Neural progenitor cell (in vitro differentiated cells): ENCODE measurements around the gene ADCY4.

Source experiments
- EZH2phosphoT487 ChIP-seq: fragments of 200-600 bp; sonication (generic); IDR thresholded peaks from 2 replicates; pipeline ENCODE4 v1.6.1; 2017; ENCODE audit warnings: antibody characterized with exemption
- TF ChIP-seq, protein P1 (sequence below): fragments of 200-600 bp; sonication (generic); IDR thresholded peaks from 2 replicates; pipeline ENCODE4 v1.5.1; 2017; ENCODE audit warnings: antibody characterized with exemption, mild to moderate bottlenecking

GRCh38 chr14:24356208-24356607 is 21.3 kb upstream of the ADCY4 start:
- TF ChIP-seq, protein P1, sequence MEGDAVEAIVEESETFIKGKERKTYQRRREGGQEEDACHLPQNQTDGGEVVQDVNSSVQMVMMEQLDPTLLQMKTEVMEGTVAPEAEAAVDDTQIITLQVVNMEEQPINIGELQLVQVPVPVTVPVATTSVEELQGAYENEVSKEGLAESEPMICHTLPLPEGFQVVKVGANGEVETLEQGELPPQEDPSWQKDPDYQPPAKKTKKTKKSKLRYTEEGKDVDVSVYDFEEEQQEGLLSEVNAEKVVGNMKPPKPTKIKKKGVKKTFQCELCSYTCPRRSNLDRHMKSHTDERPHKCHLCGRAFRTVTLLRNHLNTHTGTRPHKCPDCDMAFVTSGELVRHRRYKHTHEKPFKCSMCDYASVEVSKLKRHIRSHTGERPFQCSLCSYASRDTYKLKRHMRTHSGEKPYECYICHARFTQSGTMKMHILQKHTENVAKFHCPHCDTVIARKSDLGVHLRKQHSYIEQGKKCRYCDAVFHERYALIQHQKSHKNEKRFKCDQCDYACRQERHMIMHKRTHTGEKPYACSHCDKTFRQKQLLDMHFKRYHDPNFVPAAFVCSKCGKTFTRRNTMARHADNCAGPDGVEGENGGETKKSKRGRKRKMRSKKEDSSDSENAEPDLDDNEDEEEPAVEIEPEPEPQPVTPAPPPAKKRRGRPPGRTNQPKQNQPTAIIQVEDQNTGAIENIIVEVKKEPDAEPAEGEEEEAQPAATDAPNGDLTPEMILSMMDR, result no peak
- no peak for TF ChIP-seq EZH2phosphoT487
